PC-3 (cell line): Measurements from ENCODE around the gene PLXNA4. TPM values are rescaled to one million over a fixed set of nuclear protein-coding genes. Genes with fewer than 3 reads are reported as not detected.

Experiments used
- ATAC-seq: fragments of 200-7000 bp; cut with Tn5 transposase; 2 replicates; pipeline ENCODE4 v1.9.1; 2020; ENCODE audit warnings: mild to moderate bottlenecking, moderate library complexity
- BruUV-seq: library from RNA; stranded (reverse); fragments of 400-500 nt; replicated peaks from 2 replicates; lab custom pipeline; 2021; lab: Mats Ljungman, UMichigan
- CTCF ChIA-PET: fragments of 300-600 bp; sonication (Branson Sonifier 250); formaldehyde crosslinking; loops from one replicate; lab custom pipeline; 2022; ENCODE audit warnings: antibody characterized with exemption; lab: Charles Lee
- POLR2A ChIA-PET: fragments of 300-600 bp; sonication (Branson Sonifier 250); formaldehyde crosslinking; loops from one replicate; lab custom pipeline; 2022; ENCODE audit warnings: antibody characterized with exemption; ENCODE audit not compliant: unreplicated experiment; lab: Charles Lee
- DNase-seq: peaks from one replicate; pipeline ENCODE4 v3.0.0-alpha.2; 2015
- H2AFZ ChIP-seq: fragments of 300-600 bp; sonication (generic); 2 replicates; pipeline ENCODE4 v1.6.0; 2016; ENCODE audit warnings: antibody characterized with exemption, low read length
- H3F3A ChIP-seq: fragments of 300-600 bp; sonication (generic); one replicate; pipeline ENCODE4 v1.6.0; 2017; ENCODE audit warnings: antibody characterized with exemption, low read length, control low read depth, mild to moderate bottlenecking; ENCODE audit not compliant: unreplicated experiment
- H3K27ac ChIP-seq: fragments of 300-600 bp; sonication (generic); 2 replicates; pipeline ENCODE4 v1.5.1; 2016; ENCODE audit warnings: mild to moderate bottlenecking, low read length
- H3K27me3 ChIP-seq: fragments of 300-600 bp; sonication (generic); 2 replicates; pipeline ENCODE4 v1.6.1; 2016; ENCODE audit warnings: low read length, mixed read lengths
- H3K36me3 ChIP-seq: fragments of 300-600 bp; sonication (generic); 2 replicates; pipeline ENCODE4 v1.6.1; 2016; ENCODE audit warnings: low read depth, mixed run types, low read length, mixed read lengths
- H3K4me1 ChIP-seq: fragments of 300-600 bp; sonication (generic); 2 replicates; pipeline ENCODE4 v1.5.1; 2016; ENCODE audit warnings: low read length; ENCODE audit not compliant: insufficient read depth
- H3K4me2 ChIP-seq: fragments of 300-600 bp; sonication (generic); 2 replicates; pipeline ENCODE4 v1.6.0; 2016; ENCODE audit warnings: low read length
- H3K4me3 ChIP-seq: fragments of 300-600 bp; sonication (generic); 2 replicates; pipeline ENCODE4 v1.5.1; 2016; ENCODE audit warnings: mild to moderate bottlenecking, low read length, mixed read lengths
- H3K79me2 ChIP-seq: fragments of 300-600 bp; sonication (generic); 2 replicates; pipeline ENCODE4 v1.6.1; 2017; ENCODE audit warnings: low read length, mixed read lengths
- H3K9ac ChIP-seq: fragments of 300-600 bp; sonication (generic); 2 replicates; pipeline ENCODE4 v1.6.0; 2016; ENCODE audit warnings: mild to moderate bottlenecking, low read length
- H3K9me2 ChIP-seq: fragments of 300-600 bp; sonication (generic); replicated peaks from 2 replicates; pipeline ENCODE4 v1.6.1; 2016; ENCODE audit warnings: mixed run types, low read length, mixed read lengths
- H3K9me3 ChIP-seq: fragments of 300-600 bp; sonication (generic); 2 replicates; pipeline ENCODE4 v1.6.1; 2016; ENCODE audit warnings: low read length, mixed read lengths
- H4K20me1 ChIP-seq: fragments of 300-600 bp; sonication (generic); 2 replicates; pipeline ENCODE4 v1.6.1; 2016; ENCODE audit warnings: low read length, mixed read lengths
- EZH2 ChIP-seq: fragments of 300-600 bp; sonication (generic); IDR thresholded peaks from one replicate; pipeline ENCODE4 v1.6.1; 2017; ENCODE audit warnings: antibody characterized with exemption, mild to moderate bottlenecking, low read length; ENCODE audit not compliant: unreplicated experiment
- EZH2phosphoT487 ChIP-seq: fragments of 300-600 bp; sonication (generic); IDR thresholded peaks from 2 replicates; pipeline ENCODE4 v1.6.1; 2018; ENCODE audit warnings: mild to moderate bottlenecking, antibody characterized with exemption, low read length, borderline replicate concordance
- intact Hi-C: fragments of 100-400 bp; cut with micrococcal nuclease; formaldehyde crosslinking; loops from 2 replicates; pipeline ENCODE4 v1.9.0; 2023
- total RNA-seq: library from RNA; depleted of rRNA; stranded (reverse); fragments of >200 nt; gene quantifications from 2 replicates; pipeline ENCODE4 v1.2.3, GENCODE V29; 2014
- TF ChIP-seq, protein P1 (sequence below): fragments of 300-600 bp; sonication (generic); conservative IDR thresholded peaks from 2 replicates; pipeline ENCODE4 v1.5.1; 2017; ENCODE audit warnings: antibody characterized with exemption, low read depth, mild to moderate bottlenecking, low read length

The PLXNA4 gene
- total RNA-seq, 1 experiment from 2014 or later = 1.2 TPM

DNA sequence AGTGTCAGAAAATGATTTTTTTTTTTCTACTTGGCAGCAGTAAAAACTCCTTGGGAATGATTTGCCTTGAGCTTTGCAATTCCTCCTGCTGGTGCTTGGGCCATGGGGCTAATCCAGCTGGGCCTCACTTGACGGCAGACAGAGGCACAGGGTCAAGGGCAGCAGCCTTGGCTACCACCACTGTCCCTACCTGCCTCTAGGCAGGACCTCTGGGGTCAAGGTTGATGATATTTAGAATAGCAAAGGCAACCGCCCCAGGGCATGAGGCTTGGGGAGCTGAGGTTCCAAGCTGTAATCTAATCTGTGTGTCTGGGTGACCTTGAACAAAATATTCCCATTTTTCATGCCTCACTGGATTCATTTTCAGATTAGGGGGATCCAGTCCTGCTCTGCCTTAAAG lies 327.4 kb downstream of the PLXNA4 start:
- H2AFZ ChIP-seq = no peak overlapping the region
- BruUV-seq = no TSS peak
- no peaks in the 10 kb centered on the region for H3F3A ChIP-seq
- TF ChIP-seq EZH2 (no peak), EZH2phosphoT487 (no peak)
- TF ChIP-seq, protein P1, sequence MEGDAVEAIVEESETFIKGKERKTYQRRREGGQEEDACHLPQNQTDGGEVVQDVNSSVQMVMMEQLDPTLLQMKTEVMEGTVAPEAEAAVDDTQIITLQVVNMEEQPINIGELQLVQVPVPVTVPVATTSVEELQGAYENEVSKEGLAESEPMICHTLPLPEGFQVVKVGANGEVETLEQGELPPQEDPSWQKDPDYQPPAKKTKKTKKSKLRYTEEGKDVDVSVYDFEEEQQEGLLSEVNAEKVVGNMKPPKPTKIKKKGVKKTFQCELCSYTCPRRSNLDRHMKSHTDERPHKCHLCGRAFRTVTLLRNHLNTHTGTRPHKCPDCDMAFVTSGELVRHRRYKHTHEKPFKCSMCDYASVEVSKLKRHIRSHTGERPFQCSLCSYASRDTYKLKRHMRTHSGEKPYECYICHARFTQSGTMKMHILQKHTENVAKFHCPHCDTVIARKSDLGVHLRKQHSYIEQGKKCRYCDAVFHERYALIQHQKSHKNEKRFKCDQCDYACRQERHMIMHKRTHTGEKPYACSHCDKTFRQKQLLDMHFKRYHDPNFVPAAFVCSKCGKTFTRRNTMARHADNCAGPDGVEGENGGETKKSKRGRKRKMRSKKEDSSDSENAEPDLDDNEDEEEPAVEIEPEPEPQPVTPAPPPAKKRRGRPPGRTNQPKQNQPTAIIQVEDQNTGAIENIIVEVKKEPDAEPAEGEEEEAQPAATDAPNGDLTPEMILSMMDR = no peak
- no peaks in the 10 kb centered on the region for H4K20me1 ChIP-seq
- H3K79me2 ChIP-seq = no peaks in the 10 kb centered on the region
- no peak for ATAC-seq
- H3K4me1 ChIP-seq = peaks cover 29% of the 10 kb centered on the region
- no peaks in the 10 kb centered on the region for H3K9me2 ChIP-seq
- H3K9me3 ChIP-seq = no peaks in the 10 kb centered on the region
- no peaks in the 10 kb centered on the region for H3K27me3 ChIP-seq
- H3K36me3 ChIP-seq = no peaks in the 10 kb centered on the region
- intact Hi-C loops = no loop called here
- ChIA-PET CTCF (no interaction called here), POLR2A (no interaction called here)
- H3K9ac ChIP-seq = no peak overlapping the region
- no peak overlapping the region for H3K27ac ChIP-seq
- no peak overlapping the region for H3K4me3 ChIP-seq
- H3K4me2 ChIP-seq = no peak overlapping the region
- DNase-seq = no peak

- intact Hi-C loops = no loop called here
- ATAC-seq = no peak
- POLR2A ChIA-PET = interaction anchor here (0.7 kb wide), 1 partner anchor 284 kb away, joined by 3 read pairs; no protein-coding TSS in a partner anchor
- CTCF ChIA-PET = no interaction called here
- no peak for DNase-seq
- Histone ChIP-seq H3K79me2 (no peaks in the 10 kb centered on the region), H2AFZ (no peak overlapping the region), H3K9me3 (no peaks in the 10 kb centered on the region), H3K4me1 (peaks cover 29% of the 10 kb centered on the region), H3K4me3 (no peak overlapping the region), H3K4me2 (no peak overlapping the region), H3K27me3 (no peaks in the 10 kb centered on the region), H4K20me1 (no peaks in the 10 kb centered on the region), H3F3A (no peaks in the 10 kb centered on the region), H3K27ac (no peak overlapping the region), H3K9ac (no peak overlapping the region), H3K9me2 (no peaks in the 10 kb centered on the region), H3K36me3 (no peaks in the 10 kb centered on the region)
- TF ChIP-seq EZH2 (no peak), EZH2phosphoT487 (no peak)
- TF ChIP-seq, protein P1 = no peak
- no TSS peak for BruUV-seq
Observed at GRCh38 chr7:132247995-132248618, 328.2 kb downstream of the PLXNA4 start.

GRCh38 chr7:132246591-132246990 lies 329.7 kb downstream of the PLXNA4 start:
- DNase-seq (no peak), ATAC-seq (no peak)
- no peaks in the 10 kb centered on the region for H3K9me2 ChIP-seq
- peaks cover 17% of the 10 kb centered on the region for H3K4me1 ChIP-seq
- no peak for TF ChIP-seq EZH2phosphoT487
- no peaks in the 10 kb centered on the region for H4K20me1 ChIP-seq
- H3K9me3 ChIP-seq = no peaks in the 10 kb centered on the region
- H2AFZ ChIP-seq = no peak overlapping the region
- intact Hi-C loops = no loop called here
- H3K4me2 ChIP-seq = no peak overlapping the region
- H3K36me3 ChIP-seq = no peaks in the 10 kb centered on the region
- ChIA-PET POLR2A (no interaction called here), CTCF (no interaction called here)
- H3F3A ChIP-seq = no peaks in the 10 kb centered on the region
- H3K27me3 ChIP-seq = 0 out of 2 replicates have a peak, but pooled peaks cover 8% of the 10 kb centered on the region
- no TSS peak for BruUV-seq
- no peak overlapping the region for H3K9ac ChIP-seq
- no peak overlapping the region for H3K4me3 ChIP-seq
- no peaks in the 10 kb centered on the region for H3K79me2 ChIP-seq
- no peak overlapping the region for H3K27ac ChIP-seq
